Fibroblast of the aortic adventitia (primary cell): ENCODE measurements around the gene COL16A1. TPM values are rescaled to one million over a fixed set of nuclear protein-coding genes. Genes with fewer than 3 reads are reported as not detected.

Experiments used
- DNase-seq: peaks from one replicate; pipeline ENCODE4 v3.0.0-alpha.2; 2010; ENCODE audit warnings: low read depth
- H3K4me3 ChIP-seq: 2 replicates; pipeline ENCODE4 v1.5.1; 2011; ENCODE audit warnings: low read depth, mild to moderate bottlenecking, control low read depth, low read length, moderate library complexity
- CTCF ChIP-seq: IDR thresholded peaks from 2 replicates; pipeline ENCODE4 v1.5.1; 2011; ENCODE audit warnings: mild to moderate bottlenecking, low read length, control low read depth, inconsistent platforms; ENCODE audit not compliant: insufficient read depth
- total RNA-seq: library from RNA; depleted of rRNA; stranded (reverse); fragments of >200 nt; gene quantifications from 2 replicates; pipeline ENCODE4 v1.2.3, GENCODE V29; 2012; ENCODE audit warnings: low replicate concordance

COL16A1 gene
- total RNA-seq, 1 donor: 133 TPM

- H3K4me3 ChIP-seq: no peak overlapping the region
- no peak for DNase-seq
- TF ChIP-seq CTCF: no peak
Measured at GRCh38 chr1:31725777-31726535, 22.1 kb upstream of the COL16A1 start.

GRCh38 chr1:31725134-31725533 lies 21.3 kb upstream of the COL16A1 start:
- no peak for DNase-seq
- no peak for TF ChIP-seq CTCF

GRCh38 chr1:31723828-31724359 lies 20.1 kb upstream of the COL16A1 start:
- DNase-seq: peak; percentile 69
- H3K4me3 ChIP-seq: no peak overlapping the region

More at GRCh38 chr1:31725134-31725533, 21.3 kb upstream of the COL16A1 start:
- no peak overlapping the region for H3K4me3 ChIP-seq

GRCh38 chr1:31718327-31718897 lies 14.6 kb upstream of the COL16A1 start:
- H3K4me3 ChIP-seq: no peak overlapping the region
- TF ChIP-seq CTCF: no peak
- DNase-seq: no peak

More at GRCh38 chr1:31723828-31724359, 20.1 kb upstream of the COL16A1 start:
- no peak for TF ChIP-seq CTCF

- no peak overlapping the region for H3K4me3 ChIP-seq
- DNase-seq: peak; percentile 41
- TF ChIP-seq CTCF: no peak
Measured at GRCh38 chr1:31717341-31717740, 13.5 kb upstream of the COL16A1 start.

- peak overlapping the region; percentile 57 for H3K4me3 ChIP-seq
- no peak for TF ChIP-seq CTCF
Measured at GRCh38 chr1:31715873-31716220, 12.0 kb upstream of the COL16A1 start.

More at GRCh38 chr1:31715873-31716220, 12.0 kb upstream of the COL16A1 start:
- DNase-seq: no peak
